A673 (cell line): ENCODE measurements around the gene ACOT12. TPM values are rescaled to one million over a fixed set of nuclear protein-coding genes. Genes with fewer than 3 reads are reported as not detected.

ENCODE experiments used
- BruUV-seq: library from RNA; stranded (reverse); fragments of 400-500 nt; replicated peaks from 2 replicates; lab custom pipeline; 2021; lab: Mats Ljungman, UMichigan
- CTCF ChIA-PET: fragments of 300-600 bp; sonication (Branson Sonifier 250); formaldehyde crosslinking; loops from one replicate; lab custom pipeline; 2022; ENCODE audit warnings: antibody characterized with exemption; lab: Charles Lee
- POLR2A ChIA-PET: fragments of 300-600 bp; sonication (Branson Sonifier 250); formaldehyde crosslinking; loops from one replicate; lab custom pipeline; 2022; ENCODE audit warnings: antibody characterized with exemption; ENCODE audit not compliant: low non-redundant PET; lab: Charles Lee
- DNase-seq: peaks from one replicate; pipeline ENCODE4 v3.0.0-alpha.2; 2015; ENCODE audit warnings: low spot score
- H3K27ac ChIP-seq: fragments of 200-600 bp; sonication (generic); 2 replicates; pipeline ENCODE4 v1.5.1; 2016; ENCODE audit warnings: mixed run types, low read depth, mild to moderate bottlenecking, mixed read lengths, antibody characterized with exemption, low read length; ENCODE audit not compliant: poor library complexity, severe bottlenecking
- H3K27me3 ChIP-seq: fragments of 200-600 bp; sonication (generic); replicated peaks from 2 replicates; pipeline ENCODE4 v1.6.1; 2017; ENCODE audit warnings: mixed run types, low read depth, mild to moderate bottlenecking, mixed read lengths, antibody characterized with exemption, low read length; ENCODE audit not compliant: insufficient read depth, poor library complexity
- H3K36me3 ChIP-seq: fragments of 200-600 bp; sonication (generic); 2 replicates; pipeline ENCODE4 v1.6.1; 2016; ENCODE audit warnings: mixed run types, mild to moderate bottlenecking, mixed read lengths, antibody characterized with exemption, low read length; ENCODE audit not compliant: insufficient read depth, poor library complexity, severe bottlenecking
- H3K4me1 ChIP-seq: fragments of 200-600 bp; sonication (generic); 2 replicates; pipeline ENCODE4 v1.6.1; 2017; ENCODE audit warnings: mixed run types, mild to moderate bottlenecking, mixed read lengths, antibody characterized with exemption, low read length; ENCODE audit not compliant: insufficient read depth, poor library complexity, severe bottlenecking
- H3K4me3 ChIP-seq: fragments of 200-600 bp; sonication (generic); 2 replicates; pipeline ENCODE4 v1.5.1; 2016; ENCODE audit warnings: low read depth, mixed run types, mild to moderate bottlenecking, mixed read lengths, low read length; ENCODE audit not compliant: poor library complexity, severe bottlenecking
- H3K9me3 ChIP-seq: fragments of 200-600 bp; sonication (generic); 2 replicates; pipeline ENCODE4 v1.6.1; 2016; ENCODE audit warnings: mixed run types, low read depth, mild to moderate bottlenecking, mixed read lengths, antibody characterized with exemption, low read length; ENCODE audit not compliant: poor library complexity, severe bottlenecking
- EZH2 ChIP-seq: fragments of 200-600 bp; sonication (generic); IDR thresholded peaks from 2 replicates; pipeline ENCODE4 v1.6.1; 2017; ENCODE audit warnings: borderline replicate concordance, low read depth, mild to moderate bottlenecking, mixed read lengths, antibody characterized with exemption, low read length; ENCODE audit not compliant: poor library complexity, severe bottlenecking
- intact Hi-C: fragments of 100-400 bp; cut with micrococcal nuclease; formaldehyde crosslinking; loops from one replicate; pipeline ENCODE4 v1.10.0; 2022; ENCODE audit not compliant: unreplicated experiment
- total RNA-seq: library from RNA; stranded (reverse); gene quantifications from 2 replicates; pipeline ENCODE4 v1.2.3, GENCODE V29; 2021
- TF ChIP-seq, protein P1 (sequence below): fragments of 300-800, 200-600 bp; sonication (generic); conservative IDR thresholded peaks from 2 replicates; pipeline ENCODE4 v1.5.1; 2017; ENCODE audit warnings: low read depth, mild to moderate bottlenecking, antibody characterized with exemption, low read length, moderate library complexity, mixed read lengths

Gene ACOT12
- total RNA-seq, 1 experiment from 2014 or later, result not detected

GRCh38 chr5:81335946-81336345 is 58.0 kb downstream of the ACOT12 start:
- Histone ChIP-seq H3K27me3 (no peaks in the 10 kb centered on the region), H3K4me3 (no peak overlapping the region), H3K27ac (no peak overlapping the region), H3K4me1 (peaks cover 5% of the 10 kb centered on the region), H3K9me3 (no peaks in the 10 kb centered on the region), H3K36me3 (no peaks in the 10 kb centered on the region)
- POLR2A ChIA-PET, result no interaction called here
- DNase-seq, result no peak
- BruUV-seq, result no TSS peak
- CTCF ChIA-PET, result no interaction called here
- intact Hi-C loops, result no loop called here
- no peak for TF ChIP-seq EZH2
- TF ChIP-seq, protein P1, sequence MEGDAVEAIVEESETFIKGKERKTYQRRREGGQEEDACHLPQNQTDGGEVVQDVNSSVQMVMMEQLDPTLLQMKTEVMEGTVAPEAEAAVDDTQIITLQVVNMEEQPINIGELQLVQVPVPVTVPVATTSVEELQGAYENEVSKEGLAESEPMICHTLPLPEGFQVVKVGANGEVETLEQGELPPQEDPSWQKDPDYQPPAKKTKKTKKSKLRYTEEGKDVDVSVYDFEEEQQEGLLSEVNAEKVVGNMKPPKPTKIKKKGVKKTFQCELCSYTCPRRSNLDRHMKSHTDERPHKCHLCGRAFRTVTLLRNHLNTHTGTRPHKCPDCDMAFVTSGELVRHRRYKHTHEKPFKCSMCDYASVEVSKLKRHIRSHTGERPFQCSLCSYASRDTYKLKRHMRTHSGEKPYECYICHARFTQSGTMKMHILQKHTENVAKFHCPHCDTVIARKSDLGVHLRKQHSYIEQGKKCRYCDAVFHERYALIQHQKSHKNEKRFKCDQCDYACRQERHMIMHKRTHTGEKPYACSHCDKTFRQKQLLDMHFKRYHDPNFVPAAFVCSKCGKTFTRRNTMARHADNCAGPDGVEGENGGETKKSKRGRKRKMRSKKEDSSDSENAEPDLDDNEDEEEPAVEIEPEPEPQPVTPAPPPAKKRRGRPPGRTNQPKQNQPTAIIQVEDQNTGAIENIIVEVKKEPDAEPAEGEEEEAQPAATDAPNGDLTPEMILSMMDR, result no peak

- peaks cover 5% of the 10 kb centered on the region for H3K4me1 ChIP-seq
- intact Hi-C loops, result no loop called here
- H3K36me3 ChIP-seq, result no peaks in the 10 kb centered on the region
- no peaks in the 10 kb centered on the region for H3K27me3 ChIP-seq
- no peak overlapping the region for H3K27ac ChIP-seq
- DNase-seq, result peak; percentile 46
- POLR2A ChIA-PET, result no interaction called here
- H3K9me3 ChIP-seq, result no peaks in the 10 kb centered on the region
- TF ChIP-seq, protein P1, result no peak
- no peak for TF ChIP-seq EZH2
- BruUV-seq, result no TSS peak
- CTCF ChIA-PET, result no interaction called here
- no peak overlapping the region for H3K4me3 ChIP-seq
These were observed 59.5 kb downstream of the ACOT12 start for GRCh38 chr5:81334304-81335061.

DNA sequence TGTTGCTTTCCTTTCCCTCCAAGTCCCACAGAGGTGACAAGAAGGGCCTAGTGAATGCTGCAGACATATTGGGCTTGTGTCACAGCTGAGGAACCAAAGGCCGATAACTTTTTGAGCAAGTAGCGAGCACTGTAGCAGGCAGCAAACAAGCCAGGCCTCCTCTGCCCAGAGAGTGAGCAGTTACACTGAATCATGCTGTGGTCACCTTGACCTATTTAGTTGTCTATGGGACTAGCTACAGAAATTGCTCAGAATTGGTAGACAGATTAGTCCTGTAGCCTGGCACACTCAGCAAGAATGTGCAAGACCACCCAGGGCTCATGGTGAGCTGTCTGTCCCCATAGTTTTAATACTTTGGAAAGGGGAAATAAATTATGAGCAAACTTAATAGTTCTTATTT is 67.4 kb downstream of the ACOT12 start:
- TF ChIP-seq, protein P1, result no peak
- no peak for TF ChIP-seq EZH2
- no peak overlapping the region for H3K4me3 ChIP-seq
- no peaks in the 10 kb centered on the region for H3K4me1 ChIP-seq
- H3K27me3 ChIP-seq, result no peaks in the 10 kb centered on the region
- DNase-seq, result no peak
- intact Hi-C loops, result no loop called here
- CTCF ChIA-PET, result no interaction called here
- H3K9me3 ChIP-seq, result no peaks in the 10 kb centered on the region
- no TSS peak for BruUV-seq
- no peak overlapping the region for H3K27ac ChIP-seq
- H3K36me3 ChIP-seq, result no peaks in the 10 kb centered on the region
- POLR2A ChIA-PET, result no interaction called here
